ENCODE measurements around the gene NLRC3. TPM values are rescaled to one million over a fixed set of nuclear protein-coding genes. Genes with fewer than 3 reads are reported as not detected.

The NLRC3 gene
- total RNA-seq, 1 experiment from 2014 or later = 0.09 TPM

- ChIA-PET CTCF (no interaction called here), POLR2A (ENCODE audit: low non-redundant PET) (no interaction called here)
- no peak overlapping the region for H3K4me3 ChIP-seq (ENCODE audit: low read depth, low read length, poor library complexity, severe bottlenecking)
- peak overlapping the region; percentile 53 for H3K27ac ChIP-seq (ENCODE audit: low read depth, low read length, poor library complexity, severe bottlenecking)
- peak; percentile 57 for DNase-seq (ENCODE audit: low spot score)
- H3K27me3 ChIP-seq (replicated peaks; ENCODE audit: insufficient read depth, low read depth, low read length, poor library complexity) = no peaks in the 10 kb centered on the region
- BruUV-seq (replicated peaks) = no TSS peak
- no peak for TF ChIP-seq EZH2 (IDR thresholded peaks at IDR 0.05; ENCODE audit: borderline replicate concordance, low read depth, low read length, poor library complexity, severe bottlenecking)
- H3K9me3 ChIP-seq (ENCODE audit: low read depth, low read length, poor library complexity, severe bottlenecking) = no peaks in the 10 kb centered on the region
- peaks cover 16% of the 10 kb centered on the region for H3K4me1 ChIP-seq (ENCODE audit: insufficient read depth, low read length, poor library complexity, severe bottlenecking)
- intact Hi-C loops (cut with micrococcal nuclease; ENCODE audit: unreplicated experiment) = no loop called here
- H3K36me3 ChIP-seq (ENCODE audit: insufficient read depth, low read length, poor library complexity, severe bottlenecking) = peaks cover 8% of the 10 kb centered on the region
Measured at GRCh38 chr16:3580686-3581085, 3.5 kb upstream of the NLRC3 start.

- Histone ChIP-seq H3K36me3 (ENCODE audit: insufficient read depth, low read length, poor library complexity, severe bottlenecking) (peaks cover 8% of the 10 kb centered on the region), H3K27me3 (replicated peaks; ENCODE audit: insufficient read depth, low read depth, low read length, poor library complexity) (no peaks in the 10 kb centered on the region), H3K27ac (ENCODE audit: low read depth, low read length, poor library complexity, severe bottlenecking) (peak overlapping the region; percentile 53), H3K4me3 (ENCODE audit: low read depth, low read length, poor library complexity, severe bottlenecking) (no peak overlapping the region), H3K9me3 (ENCODE audit: low read depth, low read length, poor library complexity, severe bottlenecking) (no peaks in the 10 kb centered on the region), H3K4me1 (ENCODE audit: insufficient read depth, low read length, poor library complexity, severe bottlenecking) (peaks cover 16% of the 10 kb centered on the region)
- ChIA-PET CTCF (no interaction called here), POLR2A (ENCODE audit: low non-redundant PET) (no interaction called here)
- no peak for TF ChIP-seq CTCF (conservative IDR thresholded peaks at IDR 0.05; ENCODE audit: low read depth, low read length)
- no peak for TF ChIP-seq EZH2 (IDR thresholded peaks at IDR 0.05; ENCODE audit: borderline replicate concordance, low read depth, low read length, poor library complexity, severe bottlenecking)
- BruUV-seq (replicated peaks) = no TSS peak
- DNase-seq (ENCODE audit: low spot score) = no peak
- intact Hi-C loops (cut with micrococcal nuclease; ENCODE audit: unreplicated experiment) = no loop called here
Measured at GRCh38 chr16:3580251-3580651, 3.0 kb upstream of the NLRC3 start.

GRCh38 chr16:3579776-3580175, 2.6 kb upstream of the NLRC3 start:
- no peak for TF ChIP-seq EZH2 (IDR thresholded peaks at IDR 0.05; ENCODE audit: borderline replicate concordance, low read depth, low read length, poor library complexity, severe bottlenecking)
- TF ChIP-seq CTCF (conservative IDR thresholded peaks at IDR 0.05; ENCODE audit: low read depth, low read length) = no peak
- Histone ChIP-seq H3K27ac (ENCODE audit: low read depth, low read length, poor library complexity, severe bottlenecking) (peak overlapping the region; percentile 53), H3K36me3 (ENCODE audit: insufficient read depth, low read length, poor library complexity, severe bottlenecking) (peaks cover 8% of the 10 kb centered on the region), H3K9me3 (ENCODE audit: low read depth, low read length, poor library complexity, severe bottlenecking) (no peaks in the 10 kb centered on the region), H3K27me3 (replicated peaks; ENCODE audit: insufficient read depth, low read depth, low read length, poor library complexity) (no peaks in the 10 kb centered on the region), H3K4me1 (ENCODE audit: insufficient read depth, low read length, poor library complexity, severe bottlenecking) (peaks cover 16% of the 10 kb centered on the region), H3K4me3 (ENCODE audit: low read depth, low read length, poor library complexity, severe bottlenecking) (no peak overlapping the region)
- intact Hi-C loops (cut with micrococcal nuclease; ENCODE audit: unreplicated experiment) = no loop called here
- CTCF ChIA-PET = no interaction called here
- BruUV-seq (replicated peaks) = no TSS peak
- no peak for DNase-seq (ENCODE audit: low spot score)
- POLR2A ChIA-PET (ENCODE audit: low non-redundant PET) = no interaction called here
